Measurements from ENCODE around the gene GPRC5C. TPM values are rescaled to one million over a fixed set of nuclear protein-coding genes. Genes with fewer than 3 reads are reported as not detected.

Gene GPRC5C
- total and polyA plus RNA-seq, 2 of the 13 experiments (the other 11 are each of a cell fraction or from before 2014, with no cell fraction given), result 85.6 to 300 TPM

- TF ChIP-seq, protein P1, sequence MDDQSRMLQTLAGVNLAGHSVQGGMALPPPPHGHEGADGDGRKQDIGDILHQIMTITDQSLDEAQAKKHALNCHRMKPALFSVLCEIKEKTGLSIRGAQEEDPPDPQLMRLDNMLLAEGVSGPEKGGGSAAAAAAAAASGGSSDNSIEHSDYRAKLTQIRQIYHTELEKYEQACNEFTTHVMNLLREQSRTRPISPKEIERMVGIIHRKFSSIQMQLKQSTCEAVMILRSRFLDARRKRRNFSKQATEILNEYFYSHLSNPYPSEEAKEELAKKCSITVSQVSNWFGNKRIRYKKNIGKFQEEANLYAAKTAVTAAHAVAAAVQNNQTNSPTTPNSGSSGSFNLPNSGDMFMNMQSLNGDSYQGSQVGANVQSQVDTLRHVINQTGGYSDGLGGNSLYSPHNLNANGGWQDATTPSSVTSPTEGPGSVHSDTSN (CRISPR knock-in tag; IDR thresholded peaks at IDR 0.05; ENCODE audit: borderline replicate concordance), result no peak
- TF ChIP-seq AGO1 (IDR thresholded peaks at IDR 0.05; ENCODE audit: low read depth, low read length, poor library complexity, severe bottlenecking) (peak; percentile 22), ZNF451 (CRISPR knock-in tag; IDR thresholded peaks at IDR 0.05) (no peak; the same call in 1 of the 2 replicates), PAWR (CRISPR knock-in tag; IDR thresholded peaks at IDR 0.05; ENCODE audit: borderline replicate concordance) (no peak; the same call in 1 of the 2 replicates), GTF3A (CRISPR knock-in tag; conservative IDR thresholded peaks at IDR 0.05) (no peak), ZNF589 (CRISPR knock-in tag; conservative IDR thresholded peaks at IDR 0.05) (peak; percentile 85), ZNF672 (CRISPR knock-in tag; IDR thresholded peaks at IDR 0.05) (peak; percentile 82; the same call in 1 of the 2 replicates), SUZ12 (IDR thresholded peaks at IDR 0.05; ENCODE audit: low read depth, low read length) (no peak), ZNF333 (CRISPR knock-in tag; IDR thresholded peaks at IDR 0.05; ENCODE audit: borderline replicate concordance) (peak; percentile 97), FOXJ3 (CRISPR knock-in tag; IDR thresholded peaks at IDR 0.05; ENCODE audit: borderline replicate concordance) (peak; percentile 54; the same call in 1 of the 2 replicates), KDM2A (CRISPR knock-in tag; IDR thresholded peaks at IDR 0.05; ENCODE audit: borderline replicate concordance, low read depth) (peak; percentile 95), ZFP36L1 (CRISPR knock-in tag; IDR thresholded peaks at IDR 0.05) (peak; percentile 64; the same call in 1 of the 2 replicates), TBX2 (CRISPR knock-in tag; IDR thresholded peaks at IDR 0.05; ENCODE audit: borderline replicate concordance) (peak; percentile 92), MAZ (IDR thresholded peaks at IDR 0.05; ENCODE audit: borderline replicate concordance, low read depth, low read length) (no peak), MAZ (CRISPR knock-in tag; IDR thresholded peaks at IDR 0.05; ENCODE audit: low read depth) (peak; percentile 95), MNT (IDR thresholded peaks at IDR 0.05) (peak; percentile 91), ZFYVE20 (CRISPR knock-in tag; IDR thresholded peaks at IDR 0.05; ENCODE audit: borderline replicate concordance, low read depth) (peak; percentile 58; the same call in 1 of the 2 replicates)
- TF ChIP-seq, protein P2, sequence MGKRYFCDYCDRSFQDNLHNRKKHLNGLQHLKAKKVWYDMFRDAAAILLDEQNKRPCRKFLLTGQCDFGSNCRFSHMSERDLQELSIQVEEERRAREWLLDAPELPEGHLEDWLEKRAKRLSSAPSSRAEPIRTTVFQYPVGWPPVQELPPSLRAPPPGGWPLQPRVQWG (CRISPR knock-in tag; IDR thresholded peaks at IDR 0.05; ENCODE audit: borderline replicate concordance, low read depth), result no peak
- TF ChIP-seq, protein P3, sequence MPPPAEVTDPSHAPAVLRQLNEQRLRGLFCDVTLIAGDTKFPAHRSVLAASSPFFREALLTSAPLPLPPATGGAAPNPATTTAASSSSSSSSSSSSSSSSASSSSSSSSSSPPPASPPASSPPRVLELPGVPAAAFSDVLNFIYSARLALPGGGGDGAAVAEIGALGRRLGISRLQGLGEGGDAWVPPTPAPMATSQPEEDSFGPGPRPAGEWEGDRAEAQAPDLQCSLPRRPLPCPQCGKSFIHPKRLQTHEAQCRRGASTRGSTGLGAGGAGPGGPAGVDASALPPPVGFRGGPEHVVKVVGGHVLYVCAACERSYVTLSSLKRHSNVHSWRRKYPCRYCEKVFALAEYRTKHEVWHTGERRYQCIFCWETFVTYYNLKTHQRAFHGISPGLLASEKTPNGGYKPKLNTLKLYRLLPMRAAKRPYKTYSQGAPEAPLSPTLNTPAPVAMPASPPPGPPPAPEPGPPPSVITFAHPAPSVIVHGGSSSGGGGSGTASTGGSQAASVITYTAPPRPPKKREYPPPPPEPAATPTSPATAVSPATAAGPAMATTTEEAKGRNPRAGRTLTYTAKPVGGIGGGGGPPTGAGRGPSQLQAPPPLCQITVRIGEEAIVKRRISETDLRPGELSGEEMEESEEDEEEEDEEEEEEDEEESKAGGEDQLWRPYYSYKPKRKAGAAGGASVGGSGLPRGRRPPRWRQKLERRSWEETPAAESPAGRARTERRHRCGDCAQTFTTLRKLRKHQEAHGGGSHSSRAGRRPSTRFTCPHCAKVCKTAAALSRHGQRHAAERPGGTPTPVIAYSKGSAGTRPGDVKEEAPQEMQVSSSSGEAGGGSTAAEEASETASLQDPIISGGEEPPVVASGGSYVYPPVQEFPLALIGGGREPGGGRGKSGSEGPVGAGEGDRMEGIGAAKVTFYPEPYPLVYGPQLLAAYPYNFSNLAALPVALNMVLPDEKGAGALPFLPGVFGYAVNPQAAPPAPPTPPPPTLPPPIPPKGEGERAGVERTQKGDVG (CRISPR knock-in tag; IDR thresholded peaks at IDR 0.05; ENCODE audit: borderline replicate concordance), result no peak; the same call in 1 of the 2 replicates
- TF ChIP-seq, protein P4, sequence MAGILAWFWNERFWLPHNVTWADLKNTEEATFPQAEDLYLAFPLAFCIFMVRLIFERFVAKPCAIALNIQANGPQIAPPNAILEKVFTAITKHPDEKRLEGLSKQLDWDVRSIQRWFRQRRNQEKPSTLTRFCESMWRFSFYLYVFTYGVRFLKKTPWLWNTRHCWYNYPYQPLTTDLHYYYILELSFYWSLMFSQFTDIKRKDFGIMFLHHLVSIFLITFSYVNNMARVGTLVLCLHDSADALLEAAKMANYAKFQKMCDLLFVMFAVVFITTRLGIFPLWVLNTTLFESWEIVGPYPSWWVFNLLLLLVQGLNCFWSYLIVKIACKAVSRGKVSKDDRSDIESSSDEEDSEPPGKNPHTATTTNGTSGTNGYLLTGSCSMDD (CRISPR knock-in tag; IDR thresholded peaks at IDR 0.05), result no peak
Measured at GRCh38 chr17:74431568-74432423, at the start of gene GPRC5C (continued).

All from HepG2 (cell line).